ENCODE measurements around the gene GPI.
A peak's percentile ranks its signal among the peaks of the same experiment; 100 is the strongest.

Gene GPI

GRCh38 chr19:34405892-34406660 lies 41.1 kb downstream of the GPI start:
- DNase-seq (ENCODE audit: low spot score): no peak

DNA sequence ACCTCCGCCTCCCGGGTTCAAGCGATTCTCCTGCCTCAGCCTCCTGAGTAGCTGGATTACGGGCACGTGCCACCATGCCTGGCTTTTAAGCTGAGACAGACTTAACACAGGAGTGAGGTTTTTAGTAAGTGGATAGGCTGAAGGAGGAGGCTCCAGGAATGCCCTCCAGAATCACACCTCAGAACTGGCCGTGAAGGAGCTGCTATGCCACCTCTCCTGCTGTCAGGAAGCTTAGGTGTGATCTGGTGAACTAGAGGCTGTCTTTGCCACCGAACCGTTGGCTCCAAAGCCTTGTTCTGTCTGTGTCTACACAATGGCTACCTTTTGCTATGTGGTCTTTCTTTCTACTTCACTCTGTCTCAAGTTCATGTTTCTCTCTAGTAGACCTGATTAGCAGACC lies 43.4 kb downstream of the GPI start:
- DNase-seq (ENCODE audit: low spot score): no peak

- DNase-seq (ENCODE audit: low spot score): no peak
Measured at GRCh38 chr19:34409189-34410164, 44.5 kb downstream of the GPI start.

- DNase-seq (ENCODE audit: low spot score): no peak
Measured at GRCh38 chr19:34411216-34411615, 46.2 kb downstream of the GPI start.

GRCh38 chr19:34416021-34416545 lies 51.1 kb downstream of the GPI start:
- DNase-seq (ENCODE audit: low spot score): no peak

DNA sequence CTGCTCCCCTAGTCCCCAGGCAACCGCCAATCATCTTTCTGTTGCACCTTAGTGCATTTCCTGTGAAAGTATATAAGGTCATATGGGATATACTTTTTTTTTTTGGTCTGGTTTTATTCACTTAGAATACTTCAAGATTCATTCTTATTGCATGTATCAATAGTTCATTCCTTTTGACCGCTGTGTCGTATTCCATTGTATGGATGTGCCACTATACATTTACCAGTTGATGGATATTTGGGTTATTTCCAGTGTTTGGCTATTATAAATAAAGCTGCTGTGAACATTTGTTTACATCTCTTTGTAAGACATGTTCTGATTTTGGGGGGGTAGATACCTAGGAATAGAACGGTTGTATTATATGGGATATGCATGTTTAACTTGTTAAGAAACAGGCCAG lies 53.3 kb downstream of the GPI start:
- no peak for DNase-seq (ENCODE audit: low spot score)

DNA sequence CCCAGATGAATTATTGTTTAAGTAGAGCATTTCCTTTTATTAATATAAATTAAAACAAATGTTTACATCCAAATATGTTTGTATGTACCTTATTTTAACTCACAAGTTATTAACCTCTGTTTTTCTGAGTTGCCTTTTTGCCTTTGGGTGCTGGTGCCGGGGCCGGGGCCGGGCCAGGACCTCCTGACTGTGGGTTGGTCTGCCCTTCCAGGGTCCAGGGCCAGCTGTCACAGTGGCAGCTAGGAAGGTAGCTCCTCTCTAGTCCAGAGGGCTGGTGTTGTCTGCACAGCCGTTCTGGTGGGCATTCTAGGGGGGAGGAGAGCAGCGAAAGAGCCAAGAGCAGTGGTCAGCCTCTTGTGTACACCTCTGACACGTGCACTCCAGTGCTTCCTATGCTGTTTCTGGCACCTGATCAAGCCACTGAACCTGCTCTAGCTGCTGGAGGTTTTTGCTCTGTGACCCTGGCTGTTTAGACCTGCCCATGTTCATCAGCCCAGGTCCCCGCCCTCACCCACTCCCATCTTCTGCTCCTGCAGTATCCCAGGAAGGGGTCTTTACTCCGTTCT lies 61.2 kb downstream of the GPI start:
- no peak for DNase-seq (ENCODE audit: low spot score)

DNA sequence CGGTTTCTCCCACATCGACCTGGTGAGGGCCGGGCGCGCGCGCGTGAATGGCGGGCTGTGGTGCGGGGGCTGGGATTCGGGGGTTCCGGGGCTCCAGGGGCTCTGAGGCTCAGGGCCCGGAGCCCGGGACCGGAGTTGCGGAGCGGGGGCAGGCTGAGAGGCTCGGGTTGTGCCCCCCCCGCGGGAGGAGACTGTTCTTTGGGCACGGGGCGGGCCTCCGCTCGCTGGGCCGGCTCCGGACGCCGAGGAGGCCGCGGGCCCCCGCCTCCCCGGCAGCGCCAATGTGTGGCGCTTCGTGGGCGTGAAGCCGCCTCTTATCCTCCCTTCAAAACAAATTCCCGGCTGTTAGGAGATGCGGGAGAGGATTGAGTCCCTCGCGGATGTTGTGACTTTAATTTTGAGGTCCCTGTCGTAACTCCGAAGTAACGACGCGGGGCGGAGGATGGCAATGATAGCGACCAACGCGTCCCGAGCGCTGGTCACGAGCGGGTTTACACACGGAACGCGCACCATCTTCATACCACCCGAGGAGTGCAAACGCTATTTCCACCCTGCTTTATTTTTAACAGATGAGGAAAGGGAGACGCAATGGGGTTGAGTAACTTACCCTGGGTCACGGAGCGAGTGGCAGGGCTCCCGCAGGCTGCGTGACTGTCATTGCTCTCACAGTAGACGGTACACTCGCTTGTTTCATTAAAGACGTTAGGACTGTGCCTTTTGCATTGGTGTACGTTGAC lies 63.7 kb downstream of the GPI start:
- peak; percentile 50 for DNase-seq (ENCODE audit: low spot score)

- DNase-seq (ENCODE audit: low spot score): no peak
Measured at GRCh38 chr19:34429553-34429952, 64.6 kb downstream of the GPI start.

DNA sequence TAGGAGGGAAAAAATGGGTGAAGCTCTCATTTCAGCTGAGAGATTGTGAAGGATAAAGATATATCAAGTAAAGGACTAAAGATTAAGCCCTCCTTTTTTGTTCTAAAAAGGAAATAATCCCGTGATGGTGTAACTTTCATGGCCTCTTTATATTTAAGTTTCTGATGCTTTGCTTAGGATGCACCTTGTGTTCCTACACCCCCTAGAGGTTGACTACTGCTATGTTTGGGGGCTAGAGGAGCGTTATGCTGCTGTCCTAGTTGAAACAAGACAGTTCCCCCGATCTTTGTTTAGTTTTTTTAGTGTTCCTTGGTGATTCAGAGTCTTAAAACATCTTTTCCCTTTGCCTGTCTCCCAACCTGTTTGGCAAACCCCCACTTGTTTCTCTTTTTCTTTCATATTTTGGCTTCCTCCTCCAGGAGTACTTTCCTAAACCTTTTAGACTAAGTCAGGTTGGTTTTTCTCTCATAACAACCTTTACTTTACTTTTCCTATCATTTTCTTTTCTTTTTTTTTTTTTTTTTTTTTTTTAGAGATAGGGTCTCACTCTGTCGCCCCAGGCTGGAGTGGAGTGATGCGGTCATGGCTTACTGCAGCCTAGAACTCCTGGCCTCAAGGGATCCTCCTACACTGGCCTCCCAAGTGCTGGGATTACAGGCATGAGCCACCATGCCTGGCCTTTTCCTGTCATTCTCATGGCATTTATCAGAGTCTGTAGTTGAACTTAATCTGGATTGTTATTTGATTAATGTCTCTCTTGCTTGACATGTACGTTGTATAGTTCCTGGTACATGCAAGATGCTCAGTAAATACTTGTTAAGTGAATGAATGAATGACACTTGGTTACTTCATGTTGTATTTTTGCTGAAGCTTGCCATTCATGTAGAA lies 66.0 kb downstream of the GPI start:
- peak; percentile 76 for DNase-seq (ENCODE audit: low spot score)

DNA sequence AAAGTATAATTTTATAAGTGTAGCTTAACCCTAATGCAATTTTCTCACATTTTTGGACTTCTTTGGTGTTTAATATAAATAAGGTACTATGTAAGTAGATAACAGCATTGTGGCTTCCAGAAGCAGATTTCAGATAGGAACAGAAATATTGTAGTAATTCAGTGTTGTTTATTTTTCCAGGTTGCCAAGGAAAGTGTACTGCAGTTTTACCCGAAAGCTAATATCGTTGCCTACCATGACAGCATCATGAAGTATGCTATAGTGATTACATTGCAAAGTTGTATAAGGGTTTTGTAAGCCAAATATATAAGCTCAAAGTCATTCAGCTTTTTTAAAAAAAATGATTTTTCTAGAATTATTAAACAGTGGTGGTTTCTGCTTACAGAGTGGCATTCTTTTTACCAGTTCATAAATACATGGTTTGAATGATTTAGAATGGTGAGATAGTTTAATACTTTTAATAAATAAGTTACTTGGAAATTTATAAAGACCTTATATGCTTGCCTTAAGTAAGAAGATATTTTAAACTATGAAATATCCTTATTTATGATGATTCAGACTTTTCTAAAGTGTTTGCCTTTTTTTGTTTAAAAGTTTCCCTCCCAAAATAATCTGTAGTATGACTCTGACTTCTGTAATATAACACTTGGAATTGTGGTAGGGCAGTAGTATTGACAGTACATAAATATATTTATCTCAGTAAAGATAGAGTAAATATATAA lies 66.8 kb downstream of the GPI start:
- DNase-seq (ENCODE audit: low spot score): no peak

- DNase-seq (ENCODE audit: low spot score): no peak
Measured at GRCh38 chr19:34432797-34433196, 67.8 kb downstream of the GPI start.

- DNase-seq (ENCODE audit: low spot score): no peak
Measured at GRCh38 chr19:34436716-34437115, 71.7 kb downstream of the GPI start.

DNA sequence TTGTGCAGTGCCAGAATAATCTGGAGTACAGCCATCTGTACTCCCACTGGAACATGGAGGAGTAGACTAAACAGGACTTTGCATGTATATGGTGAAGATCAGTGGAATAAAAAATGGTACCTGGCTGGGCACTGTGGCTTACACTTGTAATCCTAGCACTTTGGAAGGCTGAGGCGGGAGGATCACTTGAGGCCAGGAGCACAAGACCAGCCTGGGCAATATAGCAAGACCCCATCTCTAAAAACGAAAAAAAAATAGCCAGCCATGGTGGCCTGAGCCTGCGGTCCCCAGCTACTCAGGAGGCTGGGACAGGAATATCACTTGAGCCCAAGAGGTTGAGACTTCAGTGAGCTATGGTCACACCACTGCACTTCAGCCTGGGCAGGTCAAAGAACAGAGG lies 83.2 kb downstream of the GPI start:
- no peak for DNase-seq (ENCODE audit: low spot score)

All from hematopoietic multipotent progenitor cell treated with erythropoietin and hydrocortisone succinate and interleukin-3 and kit ligand, for 15 days (in vitro differentiated cells).